Smooth muscle cell (in vitro differentiated cells): ENCODE measurements around the gene NUTM2E. TPM values are rescaled to one million over a fixed set of nuclear protein-coding genes. Genes with fewer than 3 reads are reported as not detected.
"Not testable (repeated sequence)": the region's sequence is repeated elsewhere in the genome, so short reads cannot be mapped to it uniquely, and the experiment has no call there.

Experiments
- DNase-seq: peaks from one replicate; lab custom pipeline; 2025; ENCODE audit not compliant: unreplicated experiment; lab: John Stamatoyannopoulos, UW
- H2AFZ ChIP-seq: fragments of 200-600 bp; sonication (generic); 2 replicates; pipeline ENCODE4 v1.6.0; 2016; ENCODE audit warnings: antibody characterized with exemption, low read depth, mild to moderate bottlenecking
- H3F3A ChIP-seq: fragments of 200-600 bp; sonication (generic); 2 replicates; pipeline ENCODE4 v1.6.0; 2017; ENCODE audit warnings: antibody characterized with exemption, low read depth
- H3K27ac ChIP-seq: fragments of 200-600 bp; sonication (generic); 2 replicates; pipeline ENCODE4 v1.5.1; 2016; ENCODE audit warnings: low read depth, mild to moderate bottlenecking
- H3K27me3 ChIP-seq: fragments of 200-600 bp; sonication (generic); 2 replicates; pipeline ENCODE4 v1.6.1; 2016; ENCODE audit warnings: low read depth, mild to moderate bottlenecking
- H3K36me3 ChIP-seq: fragments of 200-600 bp; sonication (generic); 2 replicates; pipeline ENCODE4 v1.5.1; 2016; ENCODE audit warnings: low read depth
- H3K4me1 ChIP-seq: fragments of 200-600 bp; sonication (generic); 2 replicates; pipeline ENCODE4 v1.5.1; 2016; ENCODE audit warnings: low read depth
- H3K4me2 ChIP-seq: fragments of 200-600 bp; sonication (generic); 2 replicates; pipeline ENCODE4 v1.6.0; 2016; ENCODE audit warnings: mild to moderate bottlenecking
- H3K4me3 ChIP-seq: fragments of 200-600 bp; sonication (generic); 2 replicates; pipeline ENCODE4 v1.5.1; 2016; ENCODE audit warnings: mild to moderate bottlenecking
- H3K79me2 ChIP-seq: fragments of 200-600 bp; sonication (generic); 2 replicates; pipeline ENCODE4 v1.6.0; 2016; ENCODE audit warnings: low read depth, mild to moderate bottlenecking
- H3K9ac ChIP-seq: fragments of 200-600 bp; sonication (generic); 2 replicates; pipeline ENCODE4 v1.6.0; 2016; ENCODE audit warnings: low read depth
- H3K9me3 ChIP-seq: fragments of 200-600 bp; sonication (generic); replicated peaks from 2 replicates; pipeline ENCODE4 v1.5.1; 2016; ENCODE audit warnings: low read depth
- H4K20me1 ChIP-seq: fragments of 200-600 bp; sonication (generic); 2 replicates; pipeline ENCODE4 v1.6.0; 2016; ENCODE audit warnings: low read depth
- WGBS: methylation state at CpG from one replicate; pipeline ENCODE4 v1.1.7; 2016; ENCODE audit warnings: low lambda C conversion rate; 5-methylcytosine and 5-hydroxymethylcytosine counted together
- polyA plus RNA-seq: library from polyadenylated mRNA; unstranded; fragments of >200 nt; fragmentation: Nextera tagmentation; extraction: Ambion mirVana; gene quantifications from 2 replicates; pipeline ENCODE4 v1.2.1, GENCODE V29; 2016
- total RNA-seq: library from RNA; depleted of rRNA; stranded (reverse); fragments of >200 nt; gene quantifications from 2 replicates; pipeline ENCODE4 v1.2.3, GENCODE V29; 2014

Gene NUTM2E
- total and polyA plus RNA-seq, 2 experiments from 2014 or later = not detected

DNA sequence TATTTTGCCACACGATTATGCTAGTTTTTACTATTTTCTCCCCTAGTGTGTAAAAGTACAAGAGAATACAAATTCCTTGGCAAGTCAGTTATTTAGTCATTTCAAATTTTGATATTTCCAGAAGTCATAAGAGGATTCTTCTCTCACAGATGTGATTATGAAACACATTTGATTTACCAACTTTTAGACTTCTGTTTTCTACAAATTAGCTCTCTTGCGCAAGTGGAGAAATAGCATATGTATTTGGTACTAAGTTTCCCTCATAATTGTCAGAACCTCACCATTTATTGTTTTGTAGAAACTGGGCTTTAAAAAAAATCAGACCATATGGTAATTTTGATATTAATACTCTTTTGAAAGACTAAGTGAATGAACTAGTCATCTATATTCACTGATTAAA is 9.4 kb downstream of the NUTM2E start:
- H3K79me2 ChIP-seq, H3K4me2 ChIP-seq, H3F3A ChIP-seq, H3K27ac ChIP-seq, DNase-seq, H4K20me1 ChIP-seq, H2AFZ ChIP-seq, H3K9me3 ChIP-seq, H3K27me3 ChIP-seq, H3K4me3 ChIP-seq, H3K9ac ChIP-seq, H3K36me3 ChIP-seq, H3K4me1 ChIP-seq: not testable (repeated sequence)
- 98% methylated on average over 2 of the region's 2 CpGs for WGBS

DNA sequence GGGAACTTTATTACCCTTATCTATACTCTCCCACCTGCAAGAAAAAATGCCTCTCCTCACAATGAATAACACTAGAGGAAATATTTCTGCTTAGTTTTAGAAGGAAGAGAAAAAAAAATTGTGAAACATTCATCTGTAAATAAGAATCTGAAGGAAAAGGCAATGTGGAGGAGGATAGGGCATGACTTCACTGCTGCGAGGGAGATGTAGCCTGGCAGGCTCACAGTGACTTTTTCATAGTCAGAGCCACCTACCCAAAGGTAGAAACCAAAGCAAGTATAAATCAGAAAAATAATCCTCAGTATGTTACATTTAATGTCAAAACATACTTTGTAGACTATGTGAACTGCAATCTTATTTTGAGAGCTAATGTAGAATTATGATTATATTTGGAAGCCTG is 10.4 kb downstream of the NUTM2E start:
- H4K20me1 ChIP-seq, H3K4me2 ChIP-seq, H3K27me3 ChIP-seq, H3K79me2 ChIP-seq, H3F3A ChIP-seq, H2AFZ ChIP-seq, H3K36me3 ChIP-seq, H3K27ac ChIP-seq, DNase-seq, H3K9ac ChIP-seq, H3K9me3 ChIP-seq, H3K4me3 ChIP-seq, H3K4me1 ChIP-seq: not testable (repeated sequence)
- WGBS = 96% methylated on average over 1 of the region's 1 CpG

DNA sequence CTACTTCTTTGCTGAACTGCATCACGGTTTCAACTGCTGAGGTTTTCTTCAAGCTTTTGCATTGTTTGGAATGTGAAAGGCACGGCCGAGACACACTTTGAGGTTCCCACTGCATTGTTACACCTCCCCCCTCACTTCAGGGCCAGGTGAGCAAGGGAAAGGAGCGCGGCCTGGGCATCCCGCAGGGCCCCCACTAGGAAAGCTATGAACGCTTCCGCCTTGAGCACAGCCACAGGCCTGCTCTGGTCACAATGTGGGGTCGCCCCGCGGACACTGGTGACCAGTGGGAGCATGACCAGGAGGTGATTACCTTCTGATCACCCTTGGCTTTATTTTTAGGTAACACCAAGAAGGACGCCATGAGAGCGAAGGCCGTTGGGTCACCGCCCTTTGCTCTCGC is 11.9 kb downstream of the NUTM2E start:
- not testable (repeated sequence) for H3K4me1 ChIP-seq, H4K20me1 ChIP-seq, H3K36me3 ChIP-seq, H3K27ac ChIP-seq, H3K4me3 ChIP-seq, H3K27me3 ChIP-seq, DNase-seq, H3K4me2 ChIP-seq, H3K9me3 ChIP-seq, H2AFZ ChIP-seq, H3K9ac ChIP-seq, H3F3A ChIP-seq, H3K79me2 ChIP-seq
- WGBS = 87% methylated on average over 13 of the region's 16 CpGs

DNA sequence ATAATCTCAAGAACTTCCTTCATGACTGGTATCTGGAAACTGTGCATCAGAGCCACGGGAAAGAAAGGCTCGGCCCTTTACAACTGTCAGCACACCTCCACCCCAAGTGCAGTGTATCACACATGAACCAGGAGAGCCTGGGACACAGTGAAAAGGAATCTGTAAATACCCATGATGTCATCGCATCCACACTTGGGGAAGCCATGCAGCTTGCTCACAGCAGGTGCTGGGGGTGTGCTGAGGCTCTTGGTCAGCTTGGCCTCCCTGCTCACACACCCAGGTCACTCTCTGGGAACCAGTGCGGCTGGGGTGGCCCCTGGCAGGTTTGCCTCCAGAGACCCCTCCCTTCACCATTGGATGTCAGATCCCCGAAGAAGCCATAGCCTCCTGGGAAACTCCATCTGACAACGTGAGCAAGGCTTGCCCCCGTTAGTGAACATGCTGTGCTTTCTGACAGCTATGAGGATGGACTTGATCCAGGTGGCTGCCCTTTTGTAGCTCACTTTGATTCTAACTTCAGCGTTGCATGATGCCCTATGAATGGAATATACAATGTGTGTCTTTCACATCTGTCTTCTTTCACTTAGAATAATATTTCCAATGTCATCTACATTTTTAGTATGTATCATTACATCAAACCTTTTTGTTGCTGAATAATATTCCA is 26.8 kb downstream of the NUTM2E start:
- H3K9me3 ChIP-seq, H3K4me3 ChIP-seq, H3K4me1 ChIP-seq, DNase-seq, H3K79me2 ChIP-seq, H3K4me2 ChIP-seq, H2AFZ ChIP-seq, H3K36me3 ChIP-seq, H3F3A ChIP-seq, H3K27me3 ChIP-seq, H3K27ac ChIP-seq, H4K20me1 ChIP-seq, H3K9ac ChIP-seq: not testable (repeated sequence)
- 87% methylated on average over 7 of the region's 8 CpGs for WGBS

DNA sequence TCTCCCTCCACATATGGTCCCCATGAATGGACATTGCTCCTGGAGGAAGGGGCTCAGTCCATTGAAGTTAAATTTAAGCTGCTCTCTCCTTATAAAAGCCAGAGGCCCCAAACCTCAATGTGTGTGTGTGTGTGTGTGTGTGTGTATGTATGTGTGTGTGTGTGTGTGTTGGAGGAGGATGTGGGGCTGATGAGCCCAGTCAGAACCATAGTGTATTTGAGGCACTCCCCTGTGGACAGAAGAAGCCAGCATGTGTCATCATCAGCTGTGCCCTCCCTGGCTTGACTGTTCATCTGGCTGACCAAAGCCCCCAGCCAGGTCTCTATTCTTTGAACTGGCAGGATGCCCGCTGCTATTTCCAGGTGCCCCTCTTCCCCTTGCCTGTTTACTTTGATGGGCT is 35.7 kb downstream of the NUTM2E start:
- not testable (repeated sequence) for H3K36me3 ChIP-seq, H3K79me2 ChIP-seq, H3K27ac ChIP-seq, H3K4me1 ChIP-seq, H3K9me3 ChIP-seq, H3K4me3 ChIP-seq, H3K4me2 ChIP-seq, H3K9ac ChIP-seq, H2AFZ ChIP-seq, H3F3A ChIP-seq, H4K20me1 ChIP-seq, H3K27me3 ChIP-seq, DNase-seq
- WGBS = no CpG with 5 or more reads among the region's 1 CpG

DNA sequence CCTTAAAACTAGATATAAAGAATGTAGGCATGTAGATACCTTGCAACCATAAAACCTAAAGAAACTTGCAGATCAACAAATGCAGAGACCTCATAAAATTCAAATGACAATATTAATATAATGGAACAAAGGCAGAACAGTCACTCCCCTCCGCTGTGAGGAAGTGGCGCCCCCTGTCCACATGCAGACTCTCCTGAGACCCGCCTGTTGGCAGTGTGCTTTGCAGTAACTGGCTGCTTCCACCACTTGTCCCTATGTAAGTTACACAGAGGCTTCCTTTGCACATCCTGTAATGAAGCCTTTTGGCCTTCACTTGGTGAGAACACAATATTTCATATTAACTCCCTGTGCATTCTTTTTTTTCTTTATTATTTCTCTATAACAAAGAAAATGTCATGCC is 36.3 kb downstream of the NUTM2E start:
- not testable (repeated sequence) for H3K9me3 ChIP-seq, H3K27me3 ChIP-seq, H3K4me2 ChIP-seq, H3K27ac ChIP-seq, H3K36me3 ChIP-seq, H2AFZ ChIP-seq, H3K4me1 ChIP-seq, H3F3A ChIP-seq, DNase-seq, H3K9ac ChIP-seq, H3K79me2 ChIP-seq, H4K20me1 ChIP-seq, H3K4me3 ChIP-seq
- WGBS = 56% methylated on average over 1 of the region's 3 CpGs

DNA sequence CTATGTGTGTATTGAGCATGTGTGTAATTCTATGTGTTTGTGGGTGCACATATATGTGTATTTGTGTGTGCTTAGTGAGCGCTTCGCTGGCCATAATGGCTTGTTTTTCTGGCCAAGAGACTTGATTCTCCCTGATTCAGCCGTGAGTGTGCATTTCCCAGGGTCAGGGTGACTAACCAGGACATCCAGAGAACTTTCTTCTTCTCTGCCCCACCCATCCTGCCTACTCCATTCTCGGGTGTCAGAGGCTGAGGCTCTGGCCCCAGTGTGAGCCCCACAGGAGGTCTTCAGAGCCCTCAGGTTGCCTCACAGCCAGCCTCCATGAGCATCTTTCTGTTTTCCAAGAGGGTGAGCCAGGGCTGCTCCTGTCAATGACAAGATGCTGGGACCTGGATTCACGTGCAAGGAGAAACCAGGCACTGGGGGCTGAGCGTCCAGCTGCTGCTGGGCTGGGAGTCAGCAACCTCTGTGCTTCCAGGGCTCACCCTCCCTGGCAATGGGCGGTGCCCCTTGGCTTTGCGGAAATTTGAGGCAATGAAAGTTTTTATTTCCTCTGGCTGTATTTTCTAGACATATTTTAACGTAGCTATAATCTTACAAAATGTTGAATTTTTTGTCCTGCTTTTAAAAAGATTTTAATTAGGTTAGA is 40.5 kb downstream of the NUTM2E start:
- H3K27me3 ChIP-seq, H3K79me2 ChIP-seq, H4K20me1 ChIP-seq, H3K4me1 ChIP-seq, H2AFZ ChIP-seq, DNase-seq, H3K4me3 ChIP-seq, H3K27ac ChIP-seq, H3K4me2 ChIP-seq, H3F3A ChIP-seq, H3K9ac ChIP-seq, H3K36me3 ChIP-seq, H3K9me3 ChIP-seq: not testable (repeated sequence)
- 97% methylated on average over 4 of the region's 9 CpGs for WGBS

DNA sequence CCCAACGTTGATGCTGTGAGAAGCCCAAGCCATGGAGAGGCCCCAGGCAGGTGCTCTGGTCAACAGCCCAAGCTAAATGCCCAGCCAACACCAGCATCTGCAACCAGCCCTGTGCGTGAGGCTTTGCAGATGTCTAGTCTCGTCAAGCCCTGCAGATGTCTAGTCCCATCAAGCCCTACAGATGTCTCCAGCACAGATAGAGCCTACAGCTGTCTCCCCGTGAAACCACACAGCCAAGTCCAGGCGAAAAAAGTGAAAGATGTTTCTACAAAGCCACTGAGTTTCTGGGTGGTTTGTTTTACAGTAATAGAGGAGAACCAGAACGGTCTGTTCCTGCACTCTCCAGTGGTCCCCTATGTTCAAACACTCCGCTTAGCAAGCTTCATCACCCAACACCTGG is 41.5 kb downstream of the NUTM2E start:
- H3K27ac ChIP-seq, H3K9me3 ChIP-seq, H3K79me2 ChIP-seq, H3K27me3 ChIP-seq, H3K9ac ChIP-seq, H4K20me1 ChIP-seq, DNase-seq, H3K36me3 ChIP-seq, H3K4me2 ChIP-seq, H3K4me1 ChIP-seq, H3F3A ChIP-seq, H3K4me3 ChIP-seq, H2AFZ ChIP-seq: not testable (repeated sequence)
- WGBS = 86% methylated on average over 6 of the region's 7 CpGs
